SK-N-SH treated with all-trans-retinoic acid at 6 μM for 48 hours (cell line): Measurements from ENCODE around the gene GALNT17.

Experiments used
- ATAC-seq: fragments of 200-7000 bp; cut with Tn5 transposase; 3 replicates; pipeline ENCODE4 v1.9.1; 2020; ENCODE audit warnings: mild to moderate bottlenecking, moderate library complexity
- ARNTL ChIP-seq: fragments of 450-650 bp; formaldehyde crosslinking; IDR thresholded peaks from 2 replicates; pipeline ENCODE4 v1.5.0; 2020; ENCODE audit warnings: low read depth, mild to moderate bottlenecking, moderate library complexity, borderline replicate concordance
- BACH2 ChIP-seq: fragments of 250-450 bp; sonication (Bioruptor Pico); IDR thresholded peaks from 2 replicates; pipeline ENCODE4 v1.9.0; 2021; ENCODE audit warnings: mild to moderate bottlenecking, borderline replicate concordance
- CSDC2 ChIP-seq: fragments of 250-450 bp; sonication (Bioruptor Pico); IDR thresholded peaks from 2 replicates; pipeline ENCODE4 v1.5.0; 2020; ENCODE audit warnings: mild to moderate bottlenecking, moderate library complexity
- CSRNP3 ChIP-seq: fragments of 250-450 bp; sonication (Bioruptor Pico); IDR thresholded peaks from 2 replicates; pipeline ENCODE4 v1.5.1; 2021; ENCODE audit warnings: mild to moderate bottlenecking, moderate library complexity
- ESRRG ChIP-seq: fragments of 250-450 bp; sonication (Bioruptor Pico); IDR thresholded peaks from 2 replicates; pipeline ENCODE4 v1.6.1; 2021; ENCODE audit warnings: mild to moderate bottlenecking
- GLIS3 ChIP-seq: fragments of 250-450 bp; sonication (Bioruptor Pico); IDR thresholded peaks from 2 replicates; pipeline ENCODE4 v1.5.0; 2020; ENCODE audit warnings: mild to moderate bottlenecking, moderate library complexity
- ISL1 ChIP-seq: fragments of 250-450 bp; sonication (Bioruptor Pico); IDR thresholded peaks from 2 replicates; pipeline ENCODE4 v2.1.2; 2022; ENCODE audit warnings: mild to moderate bottlenecking, moderate library complexity
- OSR1 ChIP-seq: fragments of 250-450 bp; sonication (Bioruptor Pico); IDR thresholded peaks from 2 replicates; pipeline ENCODE4 v1.8.0; 2022; ENCODE audit warnings: moderate library complexity, mild to moderate bottlenecking, inconsistent platforms
- PATZ1 ChIP-seq: fragments of 250-450 bp; sonication (Bioruptor Pico); IDR thresholded peaks from 2 replicates; pipeline ENCODE4 v1.8.0; 2020; ENCODE audit warnings: mild to moderate bottlenecking, moderate library complexity, borderline replicate concordance
- PPARA ChIP-seq: fragments of 250-450 bp; sonication (Bioruptor Pico); IDR thresholded peaks from 2 replicates; pipeline ENCODE4 v1.5.0; 2020; ENCODE audit warnings: mild to moderate bottlenecking, borderline replicate concordance
- RARB ChIP-seq: fragments of 250-450 bp; sonication (Bioruptor Pico); IDR thresholded peaks from 2 replicates; pipeline ENCODE4 v1.8.0; 2021; ENCODE audit warnings: mild to moderate bottlenecking, moderate library complexity
- SNAI2 ChIP-seq: fragments of 250-450 bp; sonication (Bioruptor Pico); IDR thresholded peaks from 2 replicates; pipeline ENCODE4 v1.5.0; 2020; ENCODE audit warnings: mild to moderate bottlenecking, moderate library complexity
- TOX ChIP-seq: fragments of 250-450 bp; sonication (Bioruptor Pico); IDR thresholded peaks from 2 replicates; pipeline ENCODE4 v1.8.0; 2021; ENCODE audit warnings: mild to moderate bottlenecking, moderate library complexity, borderline replicate concordance
- TSHZ2 ChIP-seq: fragments of 250-450 bp; sonication (Bioruptor Pico); IDR thresholded peaks from 2 replicates; pipeline ENCODE4 v1.5.0; 2020; ENCODE audit warnings: mild to moderate bottlenecking, moderate library complexity
- ZC3H10 ChIP-seq: fragments of 250-450 bp; sonication (Bioruptor Pico); IDR thresholded peaks from 2 replicates; pipeline ENCODE4 v1.5.1; 2021; ENCODE audit warnings: mild to moderate bottlenecking, moderate library complexity
- ZFP3 ChIP-seq: fragments of 250-450 bp; sonication (Bioruptor Pico); IDR thresholded peaks from 2 replicates; pipeline ENCODE4 v1.5.0; 2020; ENCODE audit warnings: mild to moderate bottlenecking, moderate library complexity
- ZFP30 ChIP-seq: fragments of 450-650 bp; formaldehyde crosslinking; IDR thresholded peaks from 2 replicates; pipeline ENCODE4 v1.5.0; 2022; ENCODE audit warnings: mild to moderate bottlenecking, moderate library complexity
- ZNF565 ChIP-seq: fragments of 450-650 bp; formaldehyde crosslinking; conservative IDR thresholded peaks from 2 replicates; pipeline ENCODE4 v1.5.0; 2020; ENCODE audit warnings: low read depth, mild to moderate bottlenecking, moderate library complexity
- ZNF70 ChIP-seq: fragments of 450-650 bp; formaldehyde crosslinking; IDR thresholded peaks from 2 replicates; pipeline ENCODE4 v1.5.0; 2020; ENCODE audit warnings: mild to moderate bottlenecking, moderate library complexity
- ZNF8 ChIP-seq: fragments of 450-650 bp; formaldehyde crosslinking; IDR thresholded peaks from 2 replicates; pipeline ENCODE4 v1.5.0; 2020; ENCODE audit warnings: mild to moderate bottlenecking, moderate library complexity

The GALNT17 gene

GRCh38 chr7:71165708-71166107 is 33.8 kb downstream of the GALNT17 start:
- no peak for TF ChIP-seq ZNF70 (CRISPR knock-in tag)
- no peak for TF ChIP-seq ZC3H10 (CRISPR knock-in tag)
- ATAC-seq, result no peak

GRCh38 chr7:71171476-71171875 is 39.5 kb downstream of the GALNT17 start:
- TF ChIP-seq RARB, result no peak
- no peak for TF ChIP-seq TOX (CRISPR knock-in tag)
- TF ChIP-seq SNAI2, result no peak
- TF ChIP-seq ZFP3, result no peak
- no peak for ATAC-seq

- ATAC-seq, result no peak
- TF ChIP-seq ZFP3 (no peak), ISL1 (CRISPR knock-in tag) (no peak), BACH2 (CRISPR knock-in tag) (no peak), SNAI2 (no peak), RARB (no peak), TSHZ2 (CRISPR knock-in tag) (no peak), ESRRG (CRISPR knock-in tag) (no peak), ZNF565 (CRISPR knock-in tag) (no peak), PPARA (CRISPR knock-in tag) (no peak), TOX (CRISPR knock-in tag) (no peak), PATZ1 (CRISPR knock-in tag) (no peak), CSDC2 (CRISPR knock-in tag) (no peak), ZNF70 (CRISPR knock-in tag) (no peak), ZC3H10 (CRISPR knock-in tag) (no peak)
These were observed 42.0 kb downstream of the GALNT17 start for GRCh38 chr7:71173955-71174354.

GRCh38 chr7:71182438-71182935 is 50.5 kb downstream of the GALNT17 start:
- ATAC-seq, result no peak
- TF ChIP-seq ARNTL (no peak), ZNF8 (CRISPR knock-in tag) (no peak), GLIS3 (CRISPR knock-in tag) (no peak), RARB (no peak), OSR1 (CRISPR knock-in tag) (no peak), ZFP3 (no peak), BACH2 (CRISPR knock-in tag) (no peak)

- TF ChIP-seq TOX (CRISPR knock-in tag) (no peak), PATZ1 (CRISPR knock-in tag) (no peak), RARB (no peak), TSHZ2 (CRISPR knock-in tag) (no peak), CSRNP3 (CRISPR knock-in tag) (no peak), CSDC2 (CRISPR knock-in tag) (no peak), GLIS3 (CRISPR knock-in tag) (no peak), ZC3H10 (CRISPR knock-in tag) (no peak), BACH2 (CRISPR knock-in tag) (no peak), PPARA (CRISPR knock-in tag) (no peak), ZFP30 (CRISPR knock-in tag) (no peak), OSR1 (CRISPR knock-in tag) (no peak), ESRRG (CRISPR knock-in tag) (no peak)
- ATAC-seq, result no peak
These were observed 52.2 kb downstream of the GALNT17 start for GRCh38 chr7:71184136-71184535.
